ENCODE results near the gene SUN1. TPM values are rescaled to one million over a fixed set of nuclear protein-coding genes. Genes with fewer than 3 reads are reported as not detected.

Gene SUN1
- total and polyA plus RNA-seq, 2 donors (not counting 1 experiment from before 2014, with no cell fraction given): 198 to 254 TPM

- H3K4me1 ChIP-seq (ENCODE audit: control insufficient read depth in 2 of 2, insufficient read depth in 2 of 2, low read length in 2 of 2): no peaks in the 10 kb centered on the region
- peaks cover 0 to 42% of the 10 kb centered on the region in 2 experiments for H3K36me3 ChIP-seq (replicated peaks in 1 of 2; ENCODE audit: control extremely low read depth in 1 of 2, control insufficient read depth in 1 of 2, extremely low read depth in 1 of 2, insufficient read depth in 2 of 2, low read length in 1 of 2)
- Mint-ChIP-seq H3K4me1 (peaks cover 14% of the 10 kb centered on the region), H3K27ac (no peak overlapping the region), H3K27me3 (no peaks in the 10 kb centered on the region), H3K4me3 (no peak overlapping the region), H3K9me3 (ENCODE audit: insufficient read depth) (no peaks in the 10 kb centered on the region)
- ChIA-PET POLR2A (interaction anchor here (0.6 kb wide), 1 partner anchor 54 kb away, joined by 5 read pairs; no protein-coding TSS in a partner anchor), CTCF (interaction anchor here (0.9 kb wide), 1 partner anchor 22 kb away, joined by 3 read pairs; no protein-coding TSS in a partner anchor)
- WGBS (ENCODE audit: insufficient coverage): 90% methylated on average over 30 of the region's 30 CpGs
- ATAC-seq (ENCODE audit: low read depth): no peak
- H3K4me3 ChIP-seq (ENCODE audit: control extremely low read depth in 1 of 5, extremely low read depth in 1 of 5, insufficient read depth in 1 of 5, low read depth in 2 of 5, low read length in 4 of 5): no peak overlapping the region
- intact Hi-C loops (cut with micrococcal nuclease): no loop called here
- TF ChIP-seq CTCF (IDR thresholded peaks at IDR 0.05) (no peak), EZH2 (IDR thresholded peaks at IDR 0.05; ENCODE audit: borderline replicate concordance, insufficient read depth, low read depth, low read length, poor library complexity, severe bottlenecking) (no peak)
- H3K9me3 ChIP-seq (ENCODE audit: control extremely low read depth in 1 of 3, control insufficient read depth in 2 of 3, insufficient read depth in 1 of 3, low read length in 2 of 3): peaks cover 0 to 8% (median 0%) of the 10 kb centered on the region in 3 donors
- no peak overlapping the region for H3K4me2 ChIP-seq (replicated peaks; ENCODE audit: low read depth, low read length, poor library complexity, severe bottlenecking)
- no peak overlapping the region for H3K9ac ChIP-seq (ENCODE audit: low read length)
- peaks cover 93% of the 10 kb centered on the region for H4K20me1 ChIP-seq (ENCODE audit: control insufficient read depth, insufficient read depth, low read length, poor library complexity, severe bottlenecking)
- no peak overlapping the region for H3K27ac ChIP-seq (ENCODE audit: low read length in 2 of 2)
- no peak for DNase-seq
- H2AFZ ChIP-seq (ENCODE audit: insufficient read depth, low read depth, low read length, poor library complexity, severe bottlenecking): no peak overlapping the region
- H3K27me3 ChIP-seq (replicated peaks in 1 of 4; ENCODE audit: control extremely low read depth in 1 of 4, control insufficient read depth in 3 of 4, insufficient read depth in 4 of 4, low read length in 3 of 4): no peaks in the 10 kb centered on the region
- H3K79me2 ChIP-seq (ENCODE audit: control insufficient read depth, insufficient read depth, low read length): peaks cover 85% of the 10 kb centered on the region
Measured at GRCh38 chr7:885893-886625, 53.8 kb downstream of the SUN1 start.
